HepG2 (cell line): ENCODE results near the gene KCND3. TPM values are rescaled to one million over a fixed set of nuclear protein-coding genes. Genes with fewer than 3 reads are reported as not detected.

Source experiments
- ATF5 ChIP-seq: sonication (generic); formaldehyde crosslinking; IDR thresholded peaks from 2 replicates; pipeline ENCODE4 v1.4.0; 2020; ENCODE audit warnings: mild to moderate bottlenecking, low read depth, missing genetic modification reagents
- CAMTA2 ChIP-seq: sonication (generic); formaldehyde crosslinking; IDR thresholded peaks from 2 replicates; pipeline ENCODE4 v1.4.0; 2020; ENCODE audit warnings: mild to moderate bottlenecking, missing genetic modification reagents, borderline replicate concordance
- HIC2 ChIP-seq: sonication (generic); formaldehyde crosslinking; IDR thresholded peaks from 2 replicates; pipeline ENCODE4 v1.9.0; 2022; ENCODE audit warnings: low read depth, missing genetic modification reagents
- KDM4B ChIP-seq: sonication (generic); formaldehyde crosslinking; IDR thresholded peaks from 2 replicates; pipeline ENCODE4 v1.4.0; 2020; ENCODE audit warnings: missing genetic modification reagents
- MTA1 ChIP-seq: sonication (generic); formaldehyde crosslinking; IDR thresholded peaks from 2 replicates; pipeline ENCODE4 v1.4.0; 2020; ENCODE audit warnings: missing genetic modification reagents, mild to moderate bottlenecking, borderline replicate concordance
- NCOA1 ChIP-seq: sonication (generic); formaldehyde crosslinking; IDR thresholded peaks from 2 replicates; pipeline ENCODE4 v1.9.0; 2021; ENCODE audit warnings: missing genetic modification reagents
- RBFOX2 ChIP-seq: fragments of 200-400 bp; formaldehyde crosslinking; IDR thresholded peaks from 2 replicates; pipeline ENCODE4 v1.6.1; 2017; ENCODE audit warnings: low read depth, mild to moderate bottlenecking, low read length
- RNF2 ChIP-seq: fragments of 450-650 bp; conservative IDR thresholded peaks from 2 replicates; pipeline ENCODE4 v1.6.1; 2016; ENCODE audit warnings: low read depth
- TBL1XR1 ChIP-seq: fragments of 150-350 bp; IDR thresholded peaks from 2 replicates; pipeline ENCODE4 v1.6.1; 2014; ENCODE audit warnings: borderline replicate concordance, low read length; ENCODE audit not compliant: partially characterized antibody
- TP53 ChIP-seq: sonication (generic); formaldehyde crosslinking; conservative IDR thresholded peaks from 2 replicates; pipeline ENCODE4 v1.4.0; 2020; ENCODE audit warnings: missing genetic modification reagents
- ZNF18 ChIP-seq: sonication (generic); formaldehyde crosslinking; IDR thresholded peaks from 2 replicates; pipeline ENCODE4 v1.8.0; 2022; ENCODE audit warnings: mild to moderate bottlenecking, missing genetic modification reagents; ENCODE audit not compliant: insufficient replicate concordance
- ZNF607 ChIP-seq: sonication (generic); formaldehyde crosslinking; IDR thresholded peaks from 2 replicates; pipeline ENCODE4 v1.5.1; 2020; ENCODE audit warnings: missing genetic modification reagents, mild to moderate bottlenecking, borderline replicate concordance
- ZNF747 ChIP-seq: sonication (generic); formaldehyde crosslinking; IDR thresholded peaks from 2 replicates; pipeline ENCODE4 v1.8.1; 2023; ENCODE audit warnings: missing genetic modification reagents, mild to moderate bottlenecking, borderline replicate concordance
- ZNF784 ChIP-seq: sonication (generic); formaldehyde crosslinking; IDR thresholded peaks from 2 replicates; pipeline ENCODE4 v1.5.1; 2020; ENCODE audit warnings: missing genetic modification reagents, mild to moderate bottlenecking, borderline replicate concordance
- ZNF891 ChIP-seq: sonication (generic); formaldehyde crosslinking; IDR thresholded peaks from 2 replicates; pipeline ENCODE4 v1.5.0; 2020; ENCODE audit warnings: mild to moderate bottlenecking, missing genetic modification reagents
- polyA plus RNA-seq, 8 experiments: library from polyadenylated mRNA; depleted of rRNA in 3 of 8; stranded (reverse) in 7 of 8; unstranded in 1 of 8; fragments of >200 nt; fragmentation: Illumina TruSeq in 4 of 8; extraction: Trizol in 4 of 8; gene quantifications; 2 replicates each; pipeline versions ENCODE4 v1.2.1 to v1.2.3, GENCODE V29; 2011 to 2016; ENCODE audit warnings: low read depth in 4 of 8, missing spikeins in 1 of 8, mixed read lengths in 1 of 8; ENCODE audit not compliant: insufficient read depth in 1 of 8
- total RNA-seq, 5 experiments: library from RNA; depleted of rRNA; stranded (reverse); fragments of >200 nt; fragmentation: Illumina TruSeq; extraction: Trizol; gene quantifications; 2 replicates each; pipeline ENCODE4 v1.2.3, GENCODE V29; 2016; ENCODE audit warnings: low read depth in 1 of 5
- TF ChIP-seq, protein P1 (sequence below): sonication (generic); formaldehyde crosslinking; IDR thresholded peaks from 2 replicates; pipeline ENCODE4 v1.8.0; 2023; ENCODE audit warnings: mild to moderate bottlenecking, missing genetic modification reagents
- TF ChIP-seq, protein P2 (sequence below): IDR thresholded peaks from 2 replicates; pipeline ENCODE4 v1.6.1; 2016; ENCODE audit warnings: low read depth, control low read depth
- TF ChIP-seq, protein P3 (sequence below): sonication (generic); formaldehyde crosslinking; conservative IDR thresholded peaks from 2 replicates; pipeline ENCODE4 v1.8.0; 2022; ENCODE audit warnings: mild to moderate bottlenecking, moderate library complexity, missing genetic modification reagents

The KCND3 gene
- total and polyA plus RNA-seq, 2 of the 13 experiments (the other 11 are each of a cell fraction or from before 2014, with no cell fraction given): 0.04 TPM; not detected in 1

- TF ChIP-seq HIC2 (CRISPR knock-in tag) (peak; percentile 62; the same call in 1 of the 2 replicates), ZNF607 (0 out of 2 replicates have a peak, but pooled peaks have one; percentile 54), CAMTA2 (CRISPR knock-in tag) (0 out of 2 replicates have a peak, but pooled peaks have one; percentile 28), NCOA1 (CRISPR knock-in tag) (peak; percentile 57; the same call in 1 of the 2 replicates), RBFOX2 (peak; percentile 72), ATF5 (no peak), ZNF784 (CRISPR knock-in tag) (no peak), TP53 (CRISPR knock-in tag) (no peak), ZNF747 (CRISPR knock-in tag) (0 out of 2 replicates have a peak, but pooled peaks have one; percentile 57), MTA1 (CRISPR knock-in tag) (0 out of 2 replicates have a peak, but pooled peaks have one; percentile 17), ZNF891 (CRISPR knock-in tag) (peak; percentile 17; the same call in 1 of the 2 replicates), KDM4B (CRISPR knock-in tag) (0 out of 2 replicates have a peak, but pooled peaks have one; percentile 12), RNF2 (peak; percentile 79), ZNF18 (CRISPR knock-in tag) (peak; percentile 43), TBL1XR1 (no peak)
- TF ChIP-seq, protein P1, sequence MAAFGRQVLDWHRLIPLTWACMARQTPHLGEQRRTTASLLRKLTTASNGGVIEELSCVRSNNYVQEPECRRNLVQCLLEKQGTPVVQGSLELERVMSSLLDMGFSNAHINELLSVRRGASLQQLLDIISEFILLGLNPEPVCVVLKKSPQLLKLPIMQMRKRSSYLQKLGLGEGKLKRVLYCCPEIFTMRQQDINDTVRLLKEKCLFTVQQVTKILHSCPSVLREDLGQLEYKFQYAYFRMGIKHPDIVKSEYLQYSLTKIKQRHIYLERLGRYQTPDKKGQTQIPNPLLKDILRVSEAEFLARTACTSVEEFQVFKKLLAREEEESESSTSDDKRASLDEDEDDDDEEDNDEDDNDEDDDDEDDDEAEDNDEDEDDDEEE (CRISPR knock-in tag): 0 out of 2 replicates have a peak, but pooled peaks have one; percentile 18
- TF ChIP-seq, protein P2, sequence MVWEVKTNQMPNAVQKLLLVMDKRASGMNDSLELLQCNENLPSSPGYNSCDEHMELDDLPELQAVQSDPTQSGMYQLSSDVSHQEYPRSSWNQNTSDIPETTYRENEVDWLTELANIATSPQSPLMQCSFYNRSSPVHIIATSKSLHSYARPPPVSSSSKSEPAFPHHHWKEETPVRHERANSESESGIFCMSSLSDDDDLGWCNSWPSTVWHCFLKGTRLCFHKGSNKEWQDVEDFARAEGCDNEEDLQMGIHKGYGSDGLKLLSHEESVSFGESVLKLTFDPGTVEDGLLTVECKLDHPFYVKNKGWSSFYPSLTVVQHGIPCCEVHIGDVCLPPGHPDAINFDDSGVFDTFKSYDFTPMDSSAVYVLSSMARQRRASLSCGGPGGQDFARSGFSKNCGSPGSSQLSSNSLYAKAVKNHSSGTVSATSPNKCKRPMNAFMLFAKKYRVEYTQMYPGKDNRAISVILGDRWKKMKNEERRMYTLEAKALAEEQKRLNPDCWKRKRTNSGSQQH: 0 out of 2 replicates have a peak, but pooled peaks have one; percentile 18
- TF ChIP-seq, protein P3, sequence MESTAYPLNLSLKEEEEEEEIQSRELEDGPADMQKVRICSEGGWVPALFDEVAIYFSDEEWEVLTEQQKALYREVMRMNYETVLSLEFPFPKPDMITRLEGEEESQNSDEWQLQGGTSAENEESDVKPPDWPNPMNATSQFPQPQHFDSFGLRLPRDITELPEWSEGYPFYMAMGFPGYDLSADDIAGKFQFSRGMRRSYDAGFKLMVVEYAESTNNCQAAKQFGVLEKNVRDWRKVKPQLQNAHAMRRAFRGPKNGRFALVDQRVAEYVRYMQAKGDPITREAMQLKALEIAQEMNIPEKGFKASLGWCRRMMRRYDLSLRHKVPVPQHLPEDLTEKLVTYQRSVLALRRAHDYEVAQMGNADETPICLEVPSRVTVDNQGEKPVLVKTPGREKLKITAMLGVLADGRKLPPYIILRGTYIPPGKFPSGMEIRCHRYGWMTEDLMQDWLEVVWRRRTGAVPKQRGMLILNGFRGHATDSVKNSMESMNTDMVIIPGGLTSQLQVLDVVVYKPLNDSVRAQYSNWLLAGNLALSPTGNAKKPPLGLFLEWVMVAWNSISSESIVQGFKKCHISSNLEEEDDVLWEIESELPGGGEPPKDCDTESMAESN (CRISPR knock-in tag): no peak
Measured at GRCh38 chr1:111738436-111739193, 250.9 kb downstream of the KCND3 start (continued).
